HCT116 (cell line): ENCODE results near the gene TRAPPC12.

Source experiments
- CEBPB ChIP-seq: IDR thresholded peaks from 2 replicates; pipeline ENCODE4 v1.6.1; 2012; ENCODE audit warnings: low read depth
- EGR1 ChIP-seq: IDR thresholded peaks from 2 replicates; pipeline ENCODE4 v1.6.1; 2012; ENCODE audit warnings: low read depth
- EZH2 ChIP-seq: fragments of 200-600 bp; sonication (generic); IDR thresholded peaks from 2 replicates; pipeline ENCODE4 v1.6.1; 2017; ENCODE audit warnings: antibody characterized with exemption, mixed run types
- EZH2phosphoT487 ChIP-seq: fragments of 200-600 bp; IDR thresholded peaks from 2 replicates; pipeline ENCODE4 v1.6.1; 2018; ENCODE audit warnings: antibody characterized with exemption, borderline replicate concordance
- POLR2A ChIP-seq: IDR thresholded peaks from 2 replicates; pipeline ENCODE4 v1.7.0; 2011; ENCODE audit warnings: borderline replicate concordance; ENCODE audit not compliant: insufficient read depth, insufficient read length; ENCODE audit errors: extremely low read depth
- POLR2AphosphoS5 ChIP-seq: IDR thresholded peaks from 2 replicates; pipeline ENCODE4 v1.6.1; 2011; ENCODE audit warnings: mild to moderate bottlenecking, low read depth, low read length, moderate library complexity
- RAD21 ChIP-seq: IDR thresholded peaks from 2 replicates; pipeline ENCODE4 v1.6.1; 2012; ENCODE audit warnings: low read depth, mild to moderate bottlenecking
- SIN3A ChIP-seq: IDR thresholded peaks from 2 replicates; pipeline ENCODE4 v1.6.1; 2012; ENCODE audit warnings: low read depth
- ZFX ChIP-seq: fragments of 450-650 bp; IDR thresholded peaks from 2 replicates; pipeline ENCODE4 v1.6.1; 2017
- ZNF274 ChIP-seq: fragments of 200-500 bp; sonication (Bioruptor generic); IDR thresholded peaks from 2 replicates; pipeline ENCODE4 v1.6.1; 2014; ENCODE audit warnings: mild to moderate bottlenecking, low read depth, low read length, inconsistent platforms
- TF ChIP-seq, protein P1 (sequence below), 3 experiments: fragments of 200-600 bp in 1 of 3; sonication (generic) in 1 of 3; IDR thresholded peaks in 2 of 3; conservative IDR thresholded peaks in 1 of 3; 2 replicates each; pipeline ENCODE4 v1.5.1; 2012 to 2017; ENCODE audit warnings: low read depth in 2 of 3, low read length in 2 of 3, antibody characterized with exemption in 1 of 3, borderline replicate concordance in 1 of 3, control low read depth in 1 of 3, mild to moderate bottlenecking in 1 of 3, mixed read lengths in 1 of 3, mixed run types in 1 of 3, moderate library complexity in 1 of 3; ENCODE audit not compliant: insufficient read depth in 1 of 3
- TF ChIP-seq, protein P2 (sequence below): IDR thresholded peaks from 2 replicates; pipeline ENCODE4 v1.6.1; 2012; ENCODE audit warnings: low read depth
- TF ChIP-seq, protein P3 (sequence below): IDR thresholded peaks from 2 replicates; pipeline ENCODE4 v1.6.1; 2011; ENCODE audit warnings: mild to moderate bottlenecking, low read length, moderate library complexity; ENCODE audit not compliant: insufficient replicate concordance; ENCODE audit errors: extremely low read depth
- TF ChIP-seq, protein P4 (sequence below): IDR thresholded peaks from 2 replicates; pipeline ENCODE4 v1.6.1; 2012

DNA sequence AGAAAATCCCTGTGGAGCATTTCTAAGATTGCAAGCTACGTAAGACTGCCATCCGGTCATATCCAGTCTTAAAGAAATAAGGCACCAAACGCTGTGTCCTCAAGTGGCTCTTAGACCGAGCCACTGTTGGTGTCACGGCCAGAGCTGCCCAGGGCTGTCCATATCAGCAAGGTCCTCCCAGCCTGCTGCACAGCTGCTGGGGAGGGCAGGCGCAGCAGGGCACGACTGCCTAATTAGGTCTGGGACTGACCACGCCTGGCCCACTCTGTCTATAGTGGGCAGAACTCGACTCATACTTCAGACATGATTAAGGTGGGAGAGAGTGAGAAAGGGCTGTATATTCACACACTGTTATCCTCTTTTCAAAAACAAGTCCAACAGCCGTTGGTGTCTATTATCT, 41.2 kb upstream of the TRAPPC12 start:
- TF ChIP-seq CEBPB, result no peak
- TF ChIP-seq EZH2, result no peak
- TF ChIP-seq, protein P1, sequence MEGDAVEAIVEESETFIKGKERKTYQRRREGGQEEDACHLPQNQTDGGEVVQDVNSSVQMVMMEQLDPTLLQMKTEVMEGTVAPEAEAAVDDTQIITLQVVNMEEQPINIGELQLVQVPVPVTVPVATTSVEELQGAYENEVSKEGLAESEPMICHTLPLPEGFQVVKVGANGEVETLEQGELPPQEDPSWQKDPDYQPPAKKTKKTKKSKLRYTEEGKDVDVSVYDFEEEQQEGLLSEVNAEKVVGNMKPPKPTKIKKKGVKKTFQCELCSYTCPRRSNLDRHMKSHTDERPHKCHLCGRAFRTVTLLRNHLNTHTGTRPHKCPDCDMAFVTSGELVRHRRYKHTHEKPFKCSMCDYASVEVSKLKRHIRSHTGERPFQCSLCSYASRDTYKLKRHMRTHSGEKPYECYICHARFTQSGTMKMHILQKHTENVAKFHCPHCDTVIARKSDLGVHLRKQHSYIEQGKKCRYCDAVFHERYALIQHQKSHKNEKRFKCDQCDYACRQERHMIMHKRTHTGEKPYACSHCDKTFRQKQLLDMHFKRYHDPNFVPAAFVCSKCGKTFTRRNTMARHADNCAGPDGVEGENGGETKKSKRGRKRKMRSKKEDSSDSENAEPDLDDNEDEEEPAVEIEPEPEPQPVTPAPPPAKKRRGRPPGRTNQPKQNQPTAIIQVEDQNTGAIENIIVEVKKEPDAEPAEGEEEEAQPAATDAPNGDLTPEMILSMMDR (IDR thresholded peaks at IDR 0.05 in 2 of 3, conservative IDR thresholded peaks at IDR 0.05 in 1 of 3; ENCODE audit: borderline replicate concordance in 1 of 3, insufficient read depth in 1 of 3, low read depth in 2 of 3, low read length in 2 of 3), result no peak
- TF ChIP-seq, protein P2, sequence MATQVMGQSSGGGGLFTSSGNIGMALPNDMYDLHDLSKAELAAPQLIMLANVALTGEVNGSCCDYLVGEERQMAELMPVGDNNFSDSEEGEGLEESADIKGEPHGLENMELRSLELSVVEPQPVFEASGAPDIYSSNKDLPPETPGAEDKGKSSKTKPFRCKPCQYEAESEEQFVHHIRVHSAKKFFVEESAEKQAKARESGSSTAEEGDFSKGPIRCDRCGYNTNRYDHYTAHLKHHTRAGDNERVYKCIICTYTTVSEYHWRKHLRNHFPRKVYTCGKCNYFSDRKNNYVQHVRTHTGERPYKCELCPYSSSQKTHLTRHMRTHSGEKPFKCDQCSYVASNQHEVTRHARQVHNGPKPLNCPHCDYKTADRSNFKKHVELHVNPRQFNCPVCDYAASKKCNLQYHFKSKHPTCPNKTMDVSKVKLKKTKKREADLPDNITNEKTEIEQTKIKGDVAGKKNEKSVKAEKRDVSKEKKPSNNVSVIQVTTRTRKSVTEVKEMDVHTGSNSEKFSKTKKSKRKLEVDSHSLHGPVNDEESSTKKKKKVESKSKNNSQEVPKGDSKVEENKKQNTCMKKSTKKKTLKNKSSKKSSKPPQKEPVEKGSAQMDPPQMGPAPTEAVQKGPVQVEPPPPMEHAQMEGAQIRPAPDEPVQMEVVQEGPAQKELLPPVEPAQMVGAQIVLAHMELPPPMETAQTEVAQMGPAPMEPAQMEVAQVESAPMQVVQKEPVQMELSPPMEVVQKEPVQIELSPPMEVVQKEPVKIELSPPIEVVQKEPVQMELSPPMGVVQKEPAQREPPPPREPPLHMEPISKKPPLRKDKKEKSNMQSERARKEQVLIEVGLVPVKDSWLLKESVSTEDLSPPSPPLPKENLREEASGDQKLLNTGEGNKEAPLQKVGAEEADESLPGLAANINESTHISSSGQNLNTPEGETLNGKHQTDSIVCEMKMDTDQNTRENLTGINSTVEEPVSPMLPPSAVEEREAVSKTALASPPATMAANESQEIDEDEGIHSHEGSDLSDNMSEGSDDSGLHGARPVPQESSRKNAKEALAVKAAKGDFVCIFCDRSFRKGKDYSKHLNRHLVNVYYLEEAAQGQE, result no peak
- no peak for TF ChIP-seq EZH2phosphoT487
- no peak for TF ChIP-seq POLR2A
- TF ChIP-seq, protein P3, sequence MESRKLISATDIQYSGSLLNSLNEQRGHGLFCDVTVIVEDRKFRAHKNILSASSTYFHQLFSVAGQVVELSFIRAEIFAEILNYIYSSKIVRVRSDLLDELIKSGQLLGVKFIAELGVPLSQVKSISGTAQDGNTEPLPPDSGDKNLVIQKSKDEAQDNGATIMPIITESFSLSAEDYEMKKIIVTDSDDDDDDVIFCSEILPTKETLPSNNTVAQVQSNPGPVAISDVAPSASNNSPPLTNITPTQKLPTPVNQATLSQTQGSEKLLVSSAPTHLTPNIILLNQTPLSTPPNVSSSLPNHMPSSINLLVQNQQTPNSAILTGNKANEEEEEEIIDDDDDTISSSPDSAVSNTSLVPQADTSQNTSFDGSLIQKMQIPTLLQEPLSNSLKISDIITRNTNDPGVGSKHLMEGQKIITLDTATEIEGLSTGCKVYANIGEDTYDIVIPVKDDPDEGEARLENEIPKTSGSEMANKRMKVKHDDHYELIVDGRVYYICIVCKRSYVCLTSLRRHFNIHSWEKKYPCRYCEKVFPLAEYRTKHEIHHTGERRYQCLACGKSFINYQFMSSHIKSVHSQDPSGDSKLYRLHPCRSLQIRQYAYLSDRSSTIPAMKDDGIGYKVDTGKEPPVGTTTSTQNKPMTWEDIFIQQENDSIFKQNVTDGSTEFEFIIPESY, result no peak
- no peak for TF ChIP-seq ZNF274
- TF ChIP-seq SIN3A, result no peak
- no peak for TF ChIP-seq EGR1
- no peak for TF ChIP-seq RAD21
- no peak for TF ChIP-seq POLR2AphosphoS5
- no peak for TF ChIP-seq ZFX
- TF ChIP-seq, protein P4, sequence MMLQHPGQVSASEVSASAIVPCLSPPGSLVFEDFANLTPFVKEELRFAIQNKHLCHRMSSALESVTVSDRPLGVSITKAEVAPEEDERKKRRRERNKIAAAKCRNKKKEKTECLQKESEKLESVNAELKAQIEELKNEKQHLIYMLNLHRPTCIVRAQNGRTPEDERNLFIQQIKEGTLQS, result no peak
